WTC11 (cell line): Measurements from ENCODE around the gene SLC35A3. TPM values are rescaled to one million over a fixed set of nuclear protein-coding genes. Genes with fewer than 3 reads are reported as not detected.

Source experiments
- ATAC-seq: fragments of 200-7000 bp; cut with Tn5 transposase; 2 replicates; pipeline ENCODE4 v1.10.0; 2021; ENCODE audit warnings: mild to moderate bottlenecking, moderate library complexity
- CTCF ChIA-PET: fragments of 300-600 bp; sonication (Branson Sonifier 250); formaldehyde crosslinking; loops from one replicate; lab custom pipeline; 2021; ENCODE audit warnings: antibody characterized with exemption; lab: Charles Lee
- POLR2A ChIA-PET: fragments of 350-600 bp; sonication (Branson Sonifier 250); formaldehyde crosslinking; loops from one replicate; lab custom pipeline; 2021; ENCODE audit warnings: antibody characterized with exemption; lab: Charles Lee
- DNase-seq: peaks from one replicate; pipeline ENCODE4 v3.0.0; 2021; ENCODE audit warnings: low spot score
- H3K27ac Mint-ChIP-seq: 2 replicates; pipeline ENCODE4 v1.8.0; 2021; ENCODE audit warnings: mixed read lengths
- H3K27me3 Mint-ChIP-seq: 2 replicates; pipeline ENCODE4 v1.8.0; 2021; ENCODE audit warnings: low read depth, mild to moderate bottlenecking, moderate library complexity, mixed read lengths
- H3K36me3 Mint-ChIP-seq: 2 replicates; pipeline ENCODE4 v1.8.0; 2021; ENCODE audit warnings: mixed read lengths
- H3K4me1 Mint-ChIP-seq: 2 replicates; pipeline ENCODE4 v1.8.0; 2022; ENCODE audit warnings: mixed read lengths
- H3K4me3 Mint-ChIP-seq: 2 replicates; pipeline ENCODE4 v1.8.0; 2021; ENCODE audit warnings: mild to moderate bottlenecking, moderate library complexity, mixed read lengths
- H3K9me3 Mint-ChIP-seq: 2 replicates; pipeline ENCODE4 v1.8.0; 2021; ENCODE audit warnings: mixed read lengths
- ARID4B ChIP-seq: sonication (generic); formaldehyde crosslinking; IDR thresholded peaks from 2 replicates; pipeline ENCODE4 v1.8.0; 2023; ENCODE audit warnings: missing genetic modification reagents, mild to moderate bottlenecking, borderline replicate concordance
- E2F5 ChIP-seq: sonication (generic); formaldehyde crosslinking; IDR thresholded peaks from 2 replicates; pipeline ENCODE4 v1.8.1; 2022; ENCODE audit warnings: mild to moderate bottlenecking, moderate library complexity, missing genetic modification reagents
- ELF4 ChIP-seq: sonication (generic); formaldehyde crosslinking; IDR thresholded peaks from 2 replicates; pipeline ENCODE4 v1.8.1; 2022; ENCODE audit warnings: low read depth, mild to moderate bottlenecking, moderate library complexity, missing genetic modification reagents
- GABPB1 ChIP-seq: sonication (generic); formaldehyde crosslinking; IDR thresholded peaks from 2 replicates; pipeline ENCODE4 v1.8.1; 2023; ENCODE audit warnings: mild to moderate bottlenecking, missing genetic modification reagents
- KAT7 ChIP-seq: sonication (generic); formaldehyde crosslinking; IDR thresholded peaks from 2 replicates; pipeline ENCODE4 v1.8.1; 2023; ENCODE audit warnings: missing genetic modification reagents, mild to moderate bottlenecking, borderline replicate concordance
- NFE2L1 ChIP-seq: sonication (generic); formaldehyde crosslinking; IDR thresholded peaks from 2 replicates; pipeline ENCODE4 v1.8.1; 2023; ENCODE audit warnings: missing genetic modification reagents
- PREB ChIP-seq: sonication (generic); formaldehyde crosslinking; IDR thresholded peaks from 2 replicates; pipeline ENCODE4 v1.8.1; 2022; ENCODE audit warnings: mild to moderate bottlenecking, missing genetic modification reagents, moderate library complexity, borderline replicate concordance
- PRRX2 ChIP-seq: fragments of 250-450 bp; sonication (Bioruptor Pico); IDR thresholded peaks from 2 replicates; pipeline ENCODE4 v1.8.0; 2021; ENCODE audit warnings: mild to moderate bottlenecking
- TEAD1 ChIP-seq: sonication (generic); formaldehyde crosslinking; IDR thresholded peaks from 2 replicates; pipeline ENCODE4 v1.8.0; 2022; ENCODE audit warnings: mild to moderate bottlenecking, missing genetic modification reagents
- TP53 ChIP-seq: sonication (generic); formaldehyde crosslinking; IDR thresholded peaks from 2 replicates; pipeline ENCODE4 v1.8.1; 2023; ENCODE audit warnings: mild to moderate bottlenecking, missing genetic modification reagents
- USF2 ChIP-seq: sonication (generic); formaldehyde crosslinking; IDR thresholded peaks from 2 replicates; pipeline ENCODE4 v1.8.1; 2023; ENCODE audit warnings: mild to moderate bottlenecking, missing genetic modification reagents, moderate library complexity
- ZBTB43 ChIP-seq: sonication (generic); formaldehyde crosslinking; IDR thresholded peaks from 2 replicates; pipeline ENCODE4 v1.8.1; 2023; ENCODE audit warnings: mild to moderate bottlenecking, missing genetic modification reagents
- ZMAT4 ChIP-seq: fragments of 250-450 bp; sonication (Bioruptor Pico); IDR thresholded peaks from 2 replicates; pipeline ENCODE4 v1.9.0; 2021; ENCODE audit warnings: mild to moderate bottlenecking
- ZNF263 ChIP-seq: sonication (generic); formaldehyde crosslinking; IDR thresholded peaks from 2 replicates; pipeline ENCODE4 v1.8.1; 2022; ENCODE audit warnings: low read depth, mild to moderate bottlenecking, moderate library complexity, missing genetic modification reagents
- ZNF317 ChIP-seq: sonication (generic); formaldehyde crosslinking; IDR thresholded peaks from 2 replicates; pipeline ENCODE4 v1.8.1; 2023; ENCODE audit warnings: low read depth, mild to moderate bottlenecking, moderate library complexity, missing genetic modification reagents, borderline replicate concordance
- total RNA-seq: library from RNA; stranded (reverse); gene quantifications from 3 replicates; pipeline ENCODE4 v1.2.3, GENCODE V29; 2021
- TF ChIP-seq, protein P1 (sequence below): fragments of 250-450 bp; sonication (Bioruptor Pico); conservative IDR thresholded peaks from 2 replicates; pipeline ENCODE4 v1.9.0; 2021; ENCODE audit warnings: mild to moderate bottlenecking
- TF ChIP-seq, protein P2 (sequence below): sonication (generic); formaldehyde crosslinking; IDR thresholded peaks from 2 replicates; pipeline ENCODE4 v1.8.0; 2022; ENCODE audit warnings: mild to moderate bottlenecking, missing genetic modification reagents

SLC35A3 gene
- total RNA-seq, 1 experiment from 2014 or later, result 14.5 TPM

GRCh38 chr1:99979091-99979490 is 9.3 kb downstream of the SLC35A3 start:
- H3K4me1 Mint-ChIP-seq, result no peaks in the 10 kb centered on the region
- ATAC-seq (no peak), DNase-seq (no peak)
- H3K9me3 Mint-ChIP-seq, result no peaks in the 10 kb centered on the region
- no peak overlapping the region; the same call in 1 of the 2 replicates for H3K27ac Mint-ChIP-seq
- H3K36me3 Mint-ChIP-seq, result no peaks in the 10 kb centered on the region
- TF ChIP-seq TP53 (CRISPR knock-in tag) (no peak), ZBTB43 (CRISPR knock-in tag) (no peak), ARID4B (CRISPR knock-in tag) (no peak), TEAD1 (CRISPR knock-in tag) (no peak), ZMAT4 (CRISPR knock-in tag) (no peak), ZNF317 (no peak), GABPB1 (no peak), ELF4 (CRISPR knock-in tag) (no peak), USF2 (CRISPR knock-in tag) (no peak), NFE2L1 (CRISPR knock-in tag) (no peak), E2F5 (CRISPR knock-in tag) (no peak), ZNF263 (CRISPR knock-in tag) (no peak), PRRX2 (CRISPR knock-in tag) (no peak), PREB (CRISPR knock-in tag) (no peak), KAT7 (CRISPR knock-in tag) (no peak)
- TF ChIP-seq, protein P1, sequence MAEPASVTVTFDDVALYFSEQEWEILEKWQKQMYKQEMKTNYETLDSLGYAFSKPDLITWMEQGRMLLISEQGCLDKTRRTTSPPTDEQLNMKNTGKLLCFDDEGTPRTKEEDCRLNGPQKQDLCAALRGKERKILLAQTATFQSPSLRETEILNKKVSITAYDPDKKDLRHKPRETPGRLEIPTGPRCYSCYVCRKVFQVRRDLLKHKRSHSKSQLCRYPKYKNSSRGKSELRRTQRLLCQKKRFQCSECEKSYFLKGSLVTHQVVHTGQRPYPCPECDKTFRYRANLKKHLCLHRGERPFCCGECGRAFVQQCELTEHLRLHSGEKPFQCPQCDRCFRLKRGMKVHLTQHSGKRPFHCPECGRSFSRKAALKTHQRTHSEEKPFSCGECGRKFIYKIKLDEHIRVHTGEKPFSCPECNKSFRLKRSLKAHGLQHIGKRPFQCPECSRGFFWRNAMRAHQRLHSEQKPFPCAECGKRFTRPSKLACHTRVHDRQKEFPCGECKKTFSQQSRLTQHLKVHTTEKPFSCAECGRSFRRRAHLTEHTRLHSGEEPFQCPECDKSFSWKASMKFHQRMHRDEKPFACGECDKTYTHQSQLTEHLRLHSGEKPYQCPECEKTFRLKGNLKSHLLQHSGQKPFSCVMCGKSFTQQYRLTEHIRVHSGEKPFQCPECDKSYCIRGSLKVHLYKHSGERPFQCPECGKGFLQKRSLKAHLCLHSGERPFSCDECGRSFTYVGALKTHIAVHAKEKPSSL, result no peak
- TF ChIP-seq, protein P2, sequence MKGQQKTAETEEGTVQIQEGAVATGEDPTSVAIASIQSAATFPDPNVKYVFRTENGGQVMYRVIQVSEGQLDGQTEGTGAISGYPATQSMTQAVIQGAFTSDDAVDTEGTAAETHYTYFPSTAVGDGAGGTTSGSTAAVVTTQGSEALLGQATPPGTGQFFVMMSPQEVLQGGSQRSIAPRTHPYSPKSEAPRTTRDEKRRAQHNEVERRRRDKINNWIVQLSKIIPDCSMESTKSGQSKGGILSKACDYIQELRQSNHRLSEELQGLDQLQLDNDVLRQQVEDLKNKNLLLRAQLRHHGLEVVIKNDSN (CRISPR knock-in tag), result no peak
- CTCF ChIA-PET, result no interaction called here
- no peaks in the 10 kb centered on the region for H3K27me3 Mint-ChIP-seq
- POLR2A ChIA-PET, result interaction anchor here (0.7 kb wide), 1 partner anchor 10 kb away, joined by 8 read pairs; no protein-coding TSS in a partner anchor
- H3K4me3 Mint-ChIP-seq, result no peak overlapping the region
